ENCODE results near the gene CHP1.
"Not testable (repeated sequence)": the region's sequence is repeated elsewhere in the genome, so short reads cannot be mapped to it uniquely, and the experiment has no call there.

The CHP1 gene

GRCh38 chr15:41230650-41231421 lies at the start of gene CHP1, which contains the start of gene EXD1:
Gene CHP1 (plus strand): TSS chr15:41231268. CDS start chr15:41231383, 115 bp downstream.
Gene EXD1 (minus strand): TSS chr15:41230757. CDS start chr15:41226575, 4,182 bp downstream.
- peak; percentile 81 for DNase-seq

GRCh38 chr15:41182266-41182665 lies 48.8 kb upstream of the CHP1 start:
- DNase-seq: no peak

GRCh38 chr15:41183581-41183980 lies 47.5 kb upstream of the CHP1 start:
- no peak for DNase-seq

- no peak for DNase-seq
Observed at GRCh38 chr15:41194444-41194843, 36.6 kb upstream of the CHP1 start.

- no peak for DNase-seq
Observed at GRCh38 chr15:41199470-41199869, 31.6 kb upstream of the CHP1 start.

- no peak for DNase-seq
Observed at GRCh38 chr15:41203395-41203794, 27.7 kb upstream of the CHP1 start.

- DNase-seq: no peak
Observed at GRCh38 chr15:41205315-41205714, 25.8 kb upstream of the CHP1 start.

- DNase-seq: no peak
Observed at GRCh38 chr15:41207687-41208448, 23.2 kb upstream of the CHP1 start.

- DNase-seq: no peak
Observed at GRCh38 chr15:41215708-41216107, 15.4 kb upstream of the CHP1 start.

GRCh38 chr15:41218851-41219250 lies 12.2 kb upstream of the CHP1 start:
- DNase-seq: no peak

GRCh38 chr15:41219381-41219780 lies 11.7 kb upstream of the CHP1 start:
- no peak for DNase-seq

- DNase-seq: no peak
Observed at GRCh38 chr15:41230345-41230649, 771 bp upstream of the CHP1 start.

GRCh38 chr15:41231422-41232226 lies 556 bp downstream of the CHP1 start:
- no peak for DNase-seq

GRCh38 chr15:41233367-41233771 lies 2.3 kb downstream of the CHP1 start:
- DNase-seq: no peak

GRCh38 chr15:41235228-41235627 lies 4.2 kb downstream of the CHP1 start:
- not testable (repeated sequence) for DNase-seq

- DNase-seq: no peak
Observed at GRCh38 chr15:41235929-41236328, 4.9 kb downstream of the CHP1 start.

- no peak for DNase-seq
Observed at GRCh38 chr15:41238100-41238499, 7.0 kb downstream of the CHP1 start.

GRCh38 chr15:41241221-41241964 lies 10.3 kb downstream of the CHP1 start:
- DNase-seq: no peak

GRCh38 chr15:41250745-41251144 lies 19.7 kb downstream of the CHP1 start:
- not testable (repeated sequence) for DNase-seq

GRCh38 chr15:41251411-41251810 lies 20.3 kb downstream of the CHP1 start:
- DNase-seq: no peak

GRCh38 chr15:41254560-41254959 lies 23.5 kb downstream of the CHP1 start:
- DNase-seq: no peak

- no peak for DNase-seq
Observed at GRCh38 chr15:41256103-41256502, 25.0 kb downstream of the CHP1 start.

- DNase-seq: no peak
Observed at GRCh38 chr15:41256577-41257038, 25.5 kb downstream of the CHP1 start.

Data from NCI-H1694 (cell line).